ENCODE measurements around the gene KCNJ11. TPM values are rescaled to one million over a fixed set of nuclear protein-coding genes. Genes with fewer than 3 reads are reported as not detected.

The KCNJ11 gene
- total RNA-seq, 1 experiment from 2014 or later: 7.5 TPM

DNA sequence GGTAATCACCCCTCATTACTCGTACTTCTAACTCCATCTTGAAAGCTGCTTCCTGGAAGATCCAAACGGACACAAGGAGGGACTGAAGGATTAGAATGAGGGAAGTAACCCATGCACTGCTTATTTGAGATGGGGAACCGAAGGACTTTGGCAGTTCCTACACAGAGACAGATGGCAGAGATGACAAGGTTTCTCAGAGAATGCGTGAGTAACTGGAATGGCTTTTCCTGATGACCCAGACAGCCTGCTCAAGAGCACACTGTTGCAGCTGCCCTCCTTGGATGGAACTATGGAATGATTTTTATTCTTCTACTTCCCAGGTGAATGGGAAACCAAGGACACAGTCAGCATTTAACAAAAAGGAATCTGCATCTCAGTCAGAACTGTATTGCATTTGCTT is 7.3 kb downstream of the KCNJ11 start:
- H3K9me2 ChIP-seq (ENCODE audit: insufficient read depth): no peaks in the 10 kb centered on the region
- no peaks in the 10 kb centered on the region for H3K79me2 ChIP-seq (ENCODE audit: insufficient read depth, low read length)
- ATAC-seq (no peak), DNase-seq (ENCODE audit: low read depth, low spot score) (no peak)
- no peaks in the 10 kb centered on the region for H4K20me1 ChIP-seq (ENCODE audit: insufficient read depth)
- no peak for TF ChIP-seq SP1 (IDR thresholded peaks at IDR 0.05; ENCODE audit: low read depth)
- TF ChIP-seq YY1 (IDR thresholded peaks at IDR 0.05; ENCODE audit: extremely low read depth, insufficient replicate concordance, low read depth, low read length): no peak
- TF ChIP-seq ZFX (IDR thresholded peaks at IDR 0.05): no peak
- TF ChIP-seq CBX3 (IDR thresholded peaks at IDR 0.05; ENCODE audit: low read depth): no peak
- TF ChIP-seq EZH2 (IDR thresholded peaks at IDR 0.05): no peak
- no peak for TF ChIP-seq CEBPB (IDR thresholded peaks at IDR 0.05; ENCODE audit: low read depth)
- no peak for TF ChIP-seq EGR1 (IDR thresholded peaks at IDR 0.05; ENCODE audit: low read depth)
- POLR2A ChIA-PET: no interaction called here
- H2AFZ ChIP-seq (ENCODE audit: low read depth, low read length, poor library complexity, severe bottlenecking): no peak overlapping the region
- H3K4me2 ChIP-seq (ENCODE audit: low read length): no peak overlapping the region
- no peak overlapping the region for H3K4me3 ChIP-seq (replicated peaks in 1 of 2; ENCODE audit: low read depth in 1 of 2, low read length in 2 of 2)
- no TSS peak for BruUV-seq (replicated peaks)
- peaks cover 6 to 8% of the 10 kb centered on the region in 2 experiments; a peak in 3 of 4 replicates for H3K9me3 ChIP-seq (ENCODE audit: control insufficient read depth in 1 of 2, insufficient read depth in 1 of 2, low read depth in 1 of 2, low read length in 2 of 2)
- intact Hi-C loops (cut with micrococcal nuclease): loop anchor here (5.0 kb wide), 1 partner anchor 216 kb away; no protein-coding TSS in a partner anchor
- H3K36me3 ChIP-seq (ENCODE audit: control insufficient read depth in 1 of 2, insufficient read depth in 2 of 2, low read length in 2 of 2): no peaks in the 10 kb centered on the region
- no peaks in the 10 kb centered on the region for H3K4me1 ChIP-seq (ENCODE audit: control insufficient read depth in 1 of 2, insufficient read depth in 2 of 2, low read length in 2 of 2)
- RAD21 ChIA-PET (ENCODE audit: low non-redundant PET in 1 of 2, low total read pairs in 2 of 2, uncharacterized antibody in 2 of 2, unreplicated experiment in 2 of 2): no interaction called here
- no peak overlapping the region for H3K9ac ChIP-seq (ENCODE audit: low read length)
- no peak overlapping the region for H3K27ac ChIP-seq (ENCODE audit: low read depth, low read length)
- CTCF ChIA-PET: interaction anchor here (2.4 kb wide), 1 partner anchor 147 kb away, joined by 8 read pairs; no protein-coding TSS in a partner anchor
- no peaks in the 10 kb centered on the region for H3K27me3 ChIP-seq (ENCODE audit: insufficient read depth, low read length)

DNA sequence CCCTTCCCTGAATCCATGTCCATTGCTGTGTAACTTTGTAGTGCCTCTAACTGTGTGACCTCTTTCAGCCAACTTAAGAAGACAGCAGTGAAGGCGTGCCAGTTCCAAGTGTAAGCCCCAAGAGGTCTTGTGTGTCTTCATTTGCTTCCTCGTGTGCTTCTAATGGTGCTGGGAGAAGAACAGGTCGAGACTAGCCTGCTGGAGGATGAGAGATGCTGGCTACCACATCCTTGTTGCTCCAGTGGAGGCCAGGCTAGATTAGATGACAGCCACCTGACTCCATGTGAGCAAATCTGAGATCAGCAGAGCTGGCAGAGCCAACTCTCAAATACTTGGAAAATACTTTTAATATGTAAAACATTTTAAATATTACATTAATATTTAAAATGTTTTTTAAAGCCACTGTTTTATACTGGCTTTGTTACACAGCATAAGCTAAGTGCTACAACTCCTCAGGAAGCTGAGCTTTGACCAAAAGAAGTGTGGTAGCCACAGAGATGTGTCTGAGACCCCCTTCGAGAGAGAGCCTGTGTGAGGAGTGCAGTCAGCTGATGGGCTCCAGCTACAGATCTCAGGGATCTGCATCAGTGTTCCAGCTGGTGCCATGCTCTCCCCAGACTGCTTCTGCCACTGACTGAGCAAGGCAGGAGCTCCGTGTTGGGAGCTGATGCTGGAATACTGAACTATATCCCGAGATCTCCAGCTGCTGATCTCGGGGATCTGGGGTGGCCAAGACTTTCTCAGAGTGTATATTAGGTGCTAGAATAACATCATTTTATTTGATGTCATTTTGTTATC is 8.9 kb downstream of the KCNJ11 start:
- no peaks in the 10 kb centered on the region for H3K9me2 ChIP-seq (ENCODE audit: insufficient read depth)
- ATAC-seq (no peak), DNase-seq (ENCODE audit: low read depth, low spot score) (no peak)
- no peaks in the 10 kb centered on the region for H4K20me1 ChIP-seq (ENCODE audit: insufficient read depth)
- no peaks in the 10 kb centered on the region for H3K79me2 ChIP-seq (ENCODE audit: insufficient read depth, low read length)
- intact Hi-C loops (cut with micrococcal nuclease): loop anchor here (5.0 kb wide), 1 partner anchor 218 kb away; no protein-coding TSS in a partner anchor
- H3K9me3 ChIP-seq (ENCODE audit: control insufficient read depth in 1 of 2, insufficient read depth in 1 of 2, low read depth in 1 of 2, low read length in 2 of 2): peaks cover 6 to 8% of the 10 kb centered on the region in 2 experiments; a peak in 3 of 4 replicates
- no peak overlapping the region for H3K4me3 ChIP-seq (replicated peaks in 1 of 2; ENCODE audit: low read depth in 1 of 2, low read length in 2 of 2)
- H3K36me3 ChIP-seq (ENCODE audit: control insufficient read depth in 1 of 2, insufficient read depth in 2 of 2, low read length in 2 of 2): no peaks in the 10 kb centered on the region
- H3K27ac ChIP-seq (ENCODE audit: low read depth, low read length): no peak overlapping the region
- H3K27me3 ChIP-seq (ENCODE audit: insufficient read depth, low read length): no peaks in the 10 kb centered on the region
- BruUV-seq (replicated peaks): no TSS peak
- no peaks in the 10 kb centered on the region for H3K4me1 ChIP-seq (ENCODE audit: control insufficient read depth in 1 of 2, insufficient read depth in 2 of 2, low read length in 2 of 2)
- no peak overlapping the region for H3K9ac ChIP-seq (ENCODE audit: low read length)
- RAD21 ChIA-PET (ENCODE audit: low non-redundant PET in 1 of 2, low total read pairs in 2 of 2, uncharacterized antibody in 2 of 2, unreplicated experiment in 2 of 2): no interaction called here
- POLR2A ChIA-PET: no interaction called here
- H3K4me2 ChIP-seq (ENCODE audit: low read length): no peak overlapping the region
- CTCF ChIA-PET: no interaction called here
- no peak overlapping the region for H2AFZ ChIP-seq (ENCODE audit: low read depth, low read length, poor library complexity, severe bottlenecking)
- TF ChIP-seq SP1 (IDR thresholded peaks at IDR 0.05; ENCODE audit: low read depth) (no peak), CBX3 (IDR thresholded peaks at IDR 0.05; ENCODE audit: low read depth) (no peak), ZNF274 (IDR thresholded peaks at IDR 0.05; ENCODE audit: low read depth, low read length) (no peak), TCF7L2 (IDR thresholded peaks at IDR 0.05; ENCODE audit: borderline replicate concordance, extremely low read depth, insufficient read depth, insufficient read length) (no peak), SIN3A (IDR thresholded peaks at IDR 0.05; ENCODE audit: low read depth) (no peak), SRF (IDR thresholded peaks at IDR 0.05; ENCODE audit: low read depth) (no peak), JUND (IDR thresholded peaks at IDR 0.05) (no peak), EGR1 (IDR thresholded peaks at IDR 0.05; ENCODE audit: low read depth) (no peak), CEBPB (IDR thresholded peaks at IDR 0.05; ENCODE audit: low read depth) (no peak), EZH2 (IDR thresholded peaks at IDR 0.05) (no peak), ZFX (IDR thresholded peaks at IDR 0.05) (no peak), POLR2A (IDR thresholded peaks at IDR 0.05; ENCODE audit: borderline replicate concordance, extremely low read depth, insufficient read depth, insufficient read length) (no peak)
- TF ChIP-seq, protein P1, sequence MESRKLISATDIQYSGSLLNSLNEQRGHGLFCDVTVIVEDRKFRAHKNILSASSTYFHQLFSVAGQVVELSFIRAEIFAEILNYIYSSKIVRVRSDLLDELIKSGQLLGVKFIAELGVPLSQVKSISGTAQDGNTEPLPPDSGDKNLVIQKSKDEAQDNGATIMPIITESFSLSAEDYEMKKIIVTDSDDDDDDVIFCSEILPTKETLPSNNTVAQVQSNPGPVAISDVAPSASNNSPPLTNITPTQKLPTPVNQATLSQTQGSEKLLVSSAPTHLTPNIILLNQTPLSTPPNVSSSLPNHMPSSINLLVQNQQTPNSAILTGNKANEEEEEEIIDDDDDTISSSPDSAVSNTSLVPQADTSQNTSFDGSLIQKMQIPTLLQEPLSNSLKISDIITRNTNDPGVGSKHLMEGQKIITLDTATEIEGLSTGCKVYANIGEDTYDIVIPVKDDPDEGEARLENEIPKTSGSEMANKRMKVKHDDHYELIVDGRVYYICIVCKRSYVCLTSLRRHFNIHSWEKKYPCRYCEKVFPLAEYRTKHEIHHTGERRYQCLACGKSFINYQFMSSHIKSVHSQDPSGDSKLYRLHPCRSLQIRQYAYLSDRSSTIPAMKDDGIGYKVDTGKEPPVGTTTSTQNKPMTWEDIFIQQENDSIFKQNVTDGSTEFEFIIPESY (IDR thresholded peaks at IDR 0.05; ENCODE audit: extremely low read depth, insufficient replicate concordance, low read length): no peak
- TF ChIP-seq, protein P2, sequence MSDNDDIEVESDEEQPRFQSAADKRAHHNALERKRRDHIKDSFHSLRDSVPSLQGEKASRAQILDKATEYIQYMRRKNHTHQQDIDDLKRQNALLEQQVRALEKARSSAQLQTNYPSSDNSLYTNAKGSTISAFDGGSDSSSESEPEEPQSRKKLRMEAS (IDR thresholded peaks at IDR 0.05): no peak
- TF ChIP-seq, protein P3, sequence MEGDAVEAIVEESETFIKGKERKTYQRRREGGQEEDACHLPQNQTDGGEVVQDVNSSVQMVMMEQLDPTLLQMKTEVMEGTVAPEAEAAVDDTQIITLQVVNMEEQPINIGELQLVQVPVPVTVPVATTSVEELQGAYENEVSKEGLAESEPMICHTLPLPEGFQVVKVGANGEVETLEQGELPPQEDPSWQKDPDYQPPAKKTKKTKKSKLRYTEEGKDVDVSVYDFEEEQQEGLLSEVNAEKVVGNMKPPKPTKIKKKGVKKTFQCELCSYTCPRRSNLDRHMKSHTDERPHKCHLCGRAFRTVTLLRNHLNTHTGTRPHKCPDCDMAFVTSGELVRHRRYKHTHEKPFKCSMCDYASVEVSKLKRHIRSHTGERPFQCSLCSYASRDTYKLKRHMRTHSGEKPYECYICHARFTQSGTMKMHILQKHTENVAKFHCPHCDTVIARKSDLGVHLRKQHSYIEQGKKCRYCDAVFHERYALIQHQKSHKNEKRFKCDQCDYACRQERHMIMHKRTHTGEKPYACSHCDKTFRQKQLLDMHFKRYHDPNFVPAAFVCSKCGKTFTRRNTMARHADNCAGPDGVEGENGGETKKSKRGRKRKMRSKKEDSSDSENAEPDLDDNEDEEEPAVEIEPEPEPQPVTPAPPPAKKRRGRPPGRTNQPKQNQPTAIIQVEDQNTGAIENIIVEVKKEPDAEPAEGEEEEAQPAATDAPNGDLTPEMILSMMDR (IDR thresholded peaks at IDR 0.05 in 2 of 3, conservative IDR thresholded peaks at IDR 0.05 in 1 of 3; ENCODE audit: borderline replicate concordance in 1 of 3, insufficient read depth in 1 of 3, low read depth in 2 of 3, low read length in 2 of 3): no peak

All from HCT116 (cell line).